NCI-H446 (cell line): ENCODE data around the gene GBA2.

Experiments
- DNase-seq, 2 experiments: peaks; one replicate each; lab custom pipeline; 2025; lab: John Stamatoyannopoulos, UW

Gene GBA2

GRCh38 chr9:35766997-35767396 is 18.0 kb upstream of the GBA2 start:
- DNase-seq = no peak

DNA sequence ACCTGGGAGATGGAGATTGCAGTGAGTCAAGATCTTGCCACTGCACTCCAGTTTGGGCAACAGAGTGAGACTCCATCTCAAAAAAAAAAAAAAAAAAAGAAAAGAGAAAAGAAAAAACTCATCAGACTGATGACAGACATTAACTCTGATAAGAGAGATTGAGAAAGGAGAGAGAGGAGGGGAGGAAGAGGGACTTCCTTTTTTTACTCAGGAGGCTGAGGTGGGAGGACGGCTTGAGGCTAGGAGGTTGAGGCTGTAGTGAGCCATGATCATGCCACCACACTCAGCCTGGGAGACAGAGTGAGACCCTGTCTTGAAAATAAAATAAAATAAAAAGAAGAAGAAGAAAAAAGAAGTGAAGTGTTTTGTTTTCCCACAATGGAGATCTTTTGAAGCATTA is 14.8 kb upstream of the GBA2 start:
- no peak for DNase-seq

GRCh38 chr9:35763181-35763580 is 14.2 kb upstream of the GBA2 start:
- no peak for DNase-seq

GRCh38 chr9:35760651-35761050 is 11.6 kb upstream of the GBA2 start:
- DNase-seq = no peak

DNA sequence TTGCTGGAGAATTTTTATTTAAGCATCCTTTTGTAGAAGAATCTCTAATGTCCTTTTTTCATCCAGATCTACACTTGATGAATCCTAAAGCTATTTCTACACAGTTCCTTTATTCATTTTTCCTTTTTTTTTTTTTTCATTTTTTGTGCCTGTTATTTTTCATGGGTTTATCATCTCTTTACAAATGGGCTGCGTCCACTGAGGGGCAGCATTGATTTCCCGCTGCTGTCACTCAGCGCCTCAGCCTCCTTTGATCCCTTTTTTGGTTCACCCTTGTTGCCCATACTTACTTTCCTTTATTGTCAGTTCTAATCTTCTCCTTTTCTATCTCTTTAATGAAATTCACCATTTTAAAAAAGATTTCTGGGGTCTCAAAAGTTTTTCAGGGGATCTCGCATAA is 10.8 kb upstream of the GBA2 start:
- no peak for DNase-seq

GRCh38 chr9:35758475-35759050 is 9.5 kb upstream of the GBA2 start:
- DNase-seq = no peak

GRCh38 chr9:35757892-35758275 is 8.9 kb upstream of the GBA2 start:
- no peak for DNase-seq

DNA sequence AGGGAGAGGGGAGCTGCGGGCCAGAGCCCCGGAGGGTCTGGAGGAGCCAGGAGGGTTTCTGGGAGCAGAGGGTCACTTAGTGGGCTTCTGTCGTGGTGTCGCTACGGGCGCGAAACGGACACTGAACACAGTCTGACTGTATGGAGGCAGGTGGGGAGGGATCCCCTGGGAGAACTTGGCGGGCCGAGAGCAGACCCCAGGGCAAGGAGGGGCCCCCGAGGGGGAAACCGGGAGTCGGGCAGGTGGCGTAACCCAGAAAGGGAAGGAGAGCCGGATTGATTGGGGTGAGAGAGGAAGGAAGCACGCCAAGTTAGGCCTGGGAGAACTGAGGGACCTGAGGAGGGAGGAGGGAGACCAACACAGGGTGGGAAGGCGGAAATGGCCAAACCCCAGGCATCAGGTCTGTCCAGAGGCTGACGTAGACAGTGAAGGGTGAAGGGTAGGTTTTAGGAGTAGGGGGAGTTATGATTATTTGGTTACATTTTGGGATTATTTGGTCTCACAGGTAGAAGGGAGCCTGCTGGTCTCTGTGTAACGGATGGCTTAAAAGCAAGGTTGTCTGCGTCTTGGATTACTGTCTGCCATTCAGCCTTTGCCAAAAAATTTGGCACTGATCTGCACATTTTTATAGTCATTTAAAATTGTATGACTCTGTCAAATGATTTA is 8.3 kb upstream of the GBA2 start:
- peak in 1 of 2 experiments; percentile 35 for DNase-seq

DNA sequence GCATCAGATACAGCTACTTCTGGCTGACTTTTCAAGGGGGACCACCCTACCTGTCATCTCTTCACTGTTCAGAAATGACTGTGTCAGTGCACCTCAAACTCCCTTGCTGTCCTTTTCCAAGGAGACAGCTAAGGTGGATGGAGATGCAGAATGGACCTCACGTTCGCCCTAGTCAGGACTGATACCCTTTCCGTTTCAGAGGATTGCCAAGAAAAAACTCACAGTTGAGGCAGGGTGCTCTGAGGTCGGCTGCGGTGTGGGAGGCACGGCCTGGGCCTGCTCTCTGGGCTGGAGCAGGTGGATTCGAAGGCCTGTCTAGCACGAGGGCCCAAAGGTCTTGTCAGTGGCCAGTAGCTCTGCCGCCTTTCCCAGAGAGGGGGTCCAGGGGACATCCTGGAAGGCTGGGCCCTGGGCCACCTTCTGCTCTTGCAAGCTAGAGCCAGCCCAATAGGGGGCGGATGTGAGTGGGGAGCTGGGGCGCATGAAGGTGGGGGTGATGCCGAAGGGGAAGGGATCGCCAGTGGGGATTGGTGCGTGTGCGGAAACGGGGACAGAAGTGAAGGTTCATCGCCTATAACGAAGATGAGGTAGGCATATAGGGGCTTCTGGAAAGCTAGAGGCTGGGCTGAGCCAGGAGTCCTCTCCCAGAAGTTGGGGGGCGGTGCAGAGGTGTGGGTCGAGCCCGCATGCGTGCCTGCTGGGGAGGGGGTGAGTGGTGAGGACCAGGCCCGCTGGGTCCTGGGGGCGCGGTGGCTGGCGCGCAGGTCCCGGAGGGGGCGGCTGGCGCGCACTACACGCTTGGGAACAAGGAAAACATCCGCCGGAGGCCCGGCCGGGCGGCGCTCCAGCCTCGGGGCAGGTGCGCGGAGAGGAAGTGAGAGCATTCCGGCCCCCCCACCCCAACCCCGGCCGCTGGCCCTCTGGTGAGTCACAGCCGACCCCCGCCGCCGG is 7.5 kb upstream of the GBA2 start:
- peak in 1 of 2 experiments; percentile 49 for DNase-seq

GRCh38 chr9:35755071-35755470 is 6.0 kb upstream of the GBA2 start:
- DNase-seq = no peak

DNA sequence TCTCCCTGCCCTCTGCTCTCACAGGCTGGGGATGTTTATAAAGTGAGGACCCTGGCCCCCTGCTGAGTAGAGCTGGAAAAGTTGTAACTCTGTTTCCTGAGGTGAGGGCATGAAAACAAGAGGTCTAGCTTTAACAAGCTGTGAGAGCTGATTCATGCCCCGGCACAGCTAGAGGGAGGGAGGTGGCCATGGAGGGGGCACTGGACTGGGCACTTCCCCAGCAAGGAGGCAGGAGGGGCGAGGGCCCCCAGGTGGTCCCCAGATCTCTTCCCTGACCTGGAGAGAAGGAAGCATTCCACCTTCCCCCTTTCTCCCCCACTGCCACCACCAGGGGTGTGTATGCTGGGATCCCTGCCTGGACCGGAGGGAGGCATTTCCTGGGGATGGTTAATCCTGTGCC is 5.2 kb upstream of the GBA2 start, which contains the start of gene MSMP:
Gene MSMP (minus strand): TSS at position 13 of the 400 bp plus-strand sequence. CDS start 147 bp downstream, outside the sequence.
- no peak for DNase-seq

DNA sequence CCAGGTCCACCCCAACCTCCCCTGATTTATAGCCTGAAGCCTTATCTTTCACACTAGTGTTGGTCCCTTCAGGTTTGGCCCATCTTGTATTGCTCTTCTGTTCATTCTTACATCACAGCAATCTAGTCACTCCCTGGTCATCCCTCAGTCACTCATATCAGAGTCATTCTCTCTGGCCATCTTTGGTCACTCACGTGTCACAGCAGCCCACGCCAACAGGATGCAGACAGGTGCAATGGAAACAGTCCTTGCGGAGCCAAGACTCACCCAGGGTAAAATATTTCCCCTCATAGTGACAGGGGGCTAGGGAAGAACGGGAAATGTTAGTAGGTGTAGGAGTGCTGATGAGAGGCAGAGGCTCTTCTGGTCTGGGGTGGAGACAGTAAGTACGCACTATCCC is 4.4 kb upstream of the GBA2 start:
- no peak for DNase-seq

DNA sequence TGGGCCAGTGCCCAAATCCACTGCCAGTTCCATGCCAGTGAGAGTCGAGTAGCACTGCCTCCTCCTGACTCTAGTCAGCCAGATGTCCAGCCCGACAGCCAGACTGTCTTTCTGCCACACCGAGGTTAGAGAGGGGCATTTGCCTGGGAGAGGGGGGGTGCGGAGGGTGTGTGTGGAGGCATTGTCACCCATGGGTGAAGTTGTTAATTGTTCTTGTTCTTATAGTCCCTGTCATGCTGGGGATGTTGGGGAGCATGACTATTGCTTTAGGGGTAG is 1.2 kb upstream of the GBA2 start:
- no peak for DNase-seq

DNA sequence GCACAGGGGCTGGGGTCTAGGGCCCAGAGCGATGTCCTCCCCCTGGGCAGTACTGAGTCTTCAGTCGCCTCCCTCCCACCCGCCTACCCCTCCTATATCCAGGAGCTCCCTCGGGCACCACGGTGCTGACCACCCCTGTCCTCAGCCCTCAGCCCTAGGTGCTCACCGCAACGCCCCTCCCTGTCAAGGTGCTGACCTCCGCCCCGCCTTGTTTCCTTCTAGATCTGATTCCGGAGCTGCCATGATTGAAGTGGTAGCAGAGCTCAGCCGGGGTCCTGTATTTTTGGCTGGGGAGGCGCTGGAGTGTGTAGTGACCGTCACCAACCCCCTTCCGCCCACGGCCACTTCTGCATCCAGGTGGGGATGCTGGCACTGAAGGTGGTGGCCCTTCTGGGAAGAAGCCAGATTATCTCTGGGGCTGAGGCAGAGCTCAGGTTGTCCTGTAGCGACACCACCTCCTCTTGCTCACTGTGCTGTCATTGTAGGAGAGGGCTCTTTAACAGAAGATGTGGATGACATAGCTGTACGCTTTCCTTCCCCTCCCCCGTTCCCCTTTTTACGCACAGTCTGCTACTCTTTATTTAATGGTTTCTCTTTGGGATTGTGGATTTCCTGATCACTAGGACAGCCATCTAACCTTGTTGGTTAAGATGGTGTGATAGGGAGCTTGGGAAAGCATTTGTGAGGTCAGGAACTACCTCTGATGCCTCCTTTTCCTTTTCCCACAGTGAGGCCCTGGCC is 657 bp upstream of the GBA2 start:
- DNase-seq = no peak

DNA sequence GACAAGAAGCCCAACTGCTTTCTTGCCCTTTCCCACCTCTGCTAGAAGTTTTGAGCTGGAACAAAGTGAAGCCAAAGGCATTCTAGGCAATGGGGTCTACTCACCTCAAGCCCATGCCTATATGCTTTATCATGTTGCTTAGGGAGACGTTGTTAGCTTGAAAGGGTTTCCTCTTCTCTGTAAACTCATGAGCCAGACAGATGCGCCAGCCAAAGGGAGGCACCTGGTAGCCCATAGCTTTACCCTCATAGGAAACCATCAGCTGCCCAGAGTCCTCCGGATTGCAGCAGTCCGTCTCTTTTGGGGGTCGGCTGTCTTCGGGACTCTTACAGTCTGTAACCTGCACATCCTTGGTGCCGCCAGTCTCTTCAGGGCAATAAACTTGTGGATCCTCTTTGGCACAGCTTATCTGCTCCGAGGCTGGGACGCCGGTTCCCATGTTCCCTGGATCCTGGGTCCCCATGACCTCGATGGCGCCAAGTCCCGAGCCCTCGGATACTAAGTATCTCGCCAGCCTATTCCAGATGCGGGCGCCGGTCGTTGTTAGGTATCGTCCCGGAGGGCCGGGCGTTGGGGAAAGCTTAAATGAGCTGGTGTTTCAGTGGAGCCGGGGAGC is 678 bp downstream of the GBA2 start:
- no peak for DNase-seq

GRCh38 chr9:35746583-35746982 is 2.4 kb downstream of the GBA2 start:
- DNase-seq = no peak

- no peak for DNase-seq
Measured at GRCh38 chr9:35745569-35745968, 3.5 kb downstream of the GBA2 start.

DNA sequence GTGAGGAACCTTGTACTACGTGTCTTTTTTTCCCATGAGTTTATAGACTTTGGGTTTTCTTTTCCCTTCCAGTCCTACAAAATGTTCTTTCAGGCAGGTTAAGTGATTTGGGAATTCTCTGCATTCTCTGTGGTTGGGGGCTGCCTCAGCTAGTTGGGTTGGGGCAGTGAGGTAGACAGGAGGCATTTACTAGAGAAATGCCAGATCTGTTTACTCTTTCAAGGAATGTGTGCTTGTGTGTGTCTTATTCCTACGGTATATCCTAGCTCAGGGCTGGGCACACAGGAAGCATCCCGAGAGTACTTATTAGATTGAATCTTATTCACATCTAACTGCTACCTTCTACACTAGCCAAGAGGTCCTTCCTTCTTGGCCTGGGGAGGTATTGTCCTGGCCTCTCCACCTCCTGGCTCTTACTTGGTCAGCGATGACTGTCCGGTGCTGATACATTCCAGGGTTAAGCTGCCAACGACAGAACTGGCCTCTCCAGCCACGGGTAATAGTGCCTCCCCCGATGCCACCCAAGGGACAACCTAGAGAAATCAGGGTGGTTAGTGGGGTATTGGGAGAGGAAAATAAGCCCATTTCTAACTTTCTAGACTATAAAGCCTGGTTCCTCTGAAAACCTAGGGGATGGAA is 5.0 kb downstream of the GBA2 start:
- DNase-seq = no peak

DNA sequence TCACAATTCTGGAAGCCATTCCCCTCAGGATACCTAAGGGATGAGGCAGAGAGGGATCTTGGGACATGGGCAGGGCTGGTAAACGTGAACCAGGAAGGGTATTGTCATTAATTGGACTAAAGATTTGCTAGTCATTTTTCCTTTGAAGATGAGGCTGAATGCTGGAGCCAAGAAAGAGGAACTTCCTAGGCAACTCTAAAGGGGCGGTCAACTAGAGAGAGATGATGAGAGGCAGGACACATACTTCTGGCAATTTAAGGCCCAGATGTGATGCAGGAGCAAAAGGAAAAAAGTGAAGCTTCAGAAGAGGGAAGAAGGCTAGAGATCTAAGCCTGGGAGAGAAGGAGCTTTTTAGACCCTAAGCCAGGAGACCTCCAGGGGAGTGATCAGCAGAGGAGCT is 5.6 kb downstream of the GBA2 start:
- DNase-seq = no peak

- no peak for DNase-seq
Measured at GRCh38 chr9:35741740-35742139, 7.3 kb downstream of the GBA2 start.

- DNase-seq = no peak
Measured at GRCh38 chr9:35740243-35740642, 8.8 kb downstream of the GBA2 start.

GRCh38 chr9:35738924-35739323 is 10.1 kb downstream of the GBA2 start:
- no peak for DNase-seq
